ENCODE measurements around the gene ARHGEF9. TPM values are rescaled to one million over a fixed set of nuclear protein-coding genes. Genes with fewer than 3 reads are reported as not detected.

Gene ARHGEF9
- total and polyA plus RNA-seq, 10 of the 15 experiments (the other 5 are each of a cell fraction or from before 2014, with no cell fraction given) = 3.2 to 25.2 (median 14.3) TPM

GRCh38 chrX:63817696-63818095, 32.7 kb upstream of the ARHGEF9 start:
- DNase-seq (ENCODE audit: low read depth, low spot score) (no peak), FAIRE-seq (no peak), ATAC-seq (no peak)
- Histone ChIP-seq H3K79me2 (ENCODE audit: control insufficient read depth, insufficient read depth, low read length) (no peaks in the 10 kb centered on the region), H2AFZ (ENCODE audit: control insufficient read depth, low read depth, low read length) (no peak overlapping the region), H3K4me2 (ENCODE audit: control insufficient read depth, insufficient read depth) (no peak overlapping the region), H3K27ac (ENCODE audit: control insufficient read depth, insufficient read depth) (no peak overlapping the region), H3K4me1 (ENCODE audit: control insufficient read depth, insufficient read depth, low read length) (no peaks in the 10 kb centered on the region), H3K4me3 (no peak overlapping the region), H3K27me3 (replicated peaks in 1 of 2; ENCODE audit: control insufficient read depth in 2 of 2, insufficient read depth in 2 of 2, low read length in 1 of 2) (no peaks in the 10 kb centered on the region), H4K20me1 (ENCODE audit: control insufficient read depth, insufficient read depth) (no peaks in the 10 kb centered on the region), H3K9me3 (replicated peaks; ENCODE audit: control insufficient read depth, insufficient read depth, low read length) (no peaks in the 10 kb centered on the region), H3K36me3 (ENCODE audit: control insufficient read depth in 2 of 2, insufficient read depth in 2 of 2, low read length in 1 of 2) (no peaks in the 10 kb centered on the region), H3K9ac (ENCODE audit: control insufficient read depth, insufficient read depth, low read length) (no peak overlapping the region)
- 21% methylated on average over 4 of the region's 4 CpGs for WGBS (ENCODE audit: insufficient coverage, insufficient replicate concordance, low lambda C conversion rate, missing lambda C conversion rate)
- ChIA-PET POLR2A (no interaction called here), RAD21 (ENCODE audit: unreplicated experiment) (no interaction called here), SMC1A (ENCODE audit: uncharacterized antibody, unreplicated experiment) (no interaction called here), CTCF (no interaction called here)
- intact Hi-C loops (cut with micrococcal nuclease; ENCODE audit: unreplicated experiment) (no loop called here), in situ Hi-C loops (cut with MboI) (no loop called here)
- no TSS peak for BruUV-seq (replicated peaks)
- TF ChIP-seq, protein P1, sequence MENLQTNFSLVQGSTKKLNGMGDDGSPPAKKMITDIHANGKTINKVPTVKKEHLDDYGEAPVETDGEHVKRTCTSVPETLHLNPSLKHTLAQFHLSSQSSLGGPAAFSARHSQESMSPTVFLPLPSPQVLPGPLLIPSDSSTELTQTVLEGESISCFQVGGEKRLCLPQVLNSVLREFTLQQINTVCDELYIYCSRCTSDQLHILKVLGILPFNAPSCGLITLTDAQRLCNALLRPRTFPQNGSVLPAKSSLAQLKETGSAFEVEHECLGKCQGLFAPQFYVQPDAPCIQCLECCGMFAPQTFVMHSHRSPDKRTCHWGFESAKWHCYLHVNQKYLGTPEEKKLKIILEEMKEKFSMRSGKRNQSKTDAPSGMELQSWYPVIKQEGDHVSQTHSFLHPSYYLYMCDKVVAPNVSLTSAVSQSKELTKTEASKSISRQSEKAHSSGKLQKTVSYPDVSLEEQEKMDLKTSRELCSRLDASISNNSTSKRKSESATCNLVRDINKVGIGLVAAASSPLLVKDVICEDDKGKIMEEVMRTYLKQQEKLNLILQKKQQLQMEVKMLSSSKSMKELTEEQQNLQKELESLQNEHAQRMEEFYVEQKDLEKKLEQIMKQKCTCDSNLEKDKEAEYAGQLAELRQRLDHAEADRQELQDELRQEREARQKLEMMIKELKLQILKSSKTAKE (IDR thresholded peaks at IDR 0.05; ENCODE audit: low read depth, poor library complexity, severe bottlenecking) = no peak
- no peak for TF ChIP-seq STAT3 (IDR thresholded peaks at IDR 0.05; ENCODE audit: low read depth, low read length)
- TF ChIP-seq, protein P2, sequence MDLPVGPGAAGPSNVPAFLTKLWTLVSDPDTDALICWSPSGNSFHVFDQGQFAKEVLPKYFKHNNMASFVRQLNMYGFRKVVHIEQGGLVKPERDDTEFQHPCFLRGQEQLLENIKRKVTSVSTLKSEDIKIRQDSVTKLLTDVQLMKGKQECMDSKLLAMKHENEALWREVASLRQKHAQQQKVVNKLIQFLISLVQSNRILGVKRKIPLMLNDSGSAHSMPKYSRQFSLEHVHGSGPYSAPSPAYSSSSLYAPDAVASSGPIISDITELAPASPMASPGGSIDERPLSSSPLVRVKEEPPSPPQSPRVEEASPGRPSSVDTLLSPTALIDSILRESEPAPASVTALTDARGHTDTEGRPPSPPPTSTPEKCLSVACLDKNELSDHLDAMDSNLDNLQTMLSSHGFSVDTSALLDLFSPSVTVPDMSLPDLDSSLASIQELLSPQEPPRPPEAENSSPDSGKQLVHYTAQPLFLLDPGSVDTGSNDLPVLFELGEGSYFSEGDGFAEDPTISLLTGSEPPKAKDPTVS (IDR thresholded peaks at IDR 0.05; ENCODE audit: low read depth, low read length) = no peak
- no peak for TF ChIP-seq SMARCA5 (IDR thresholded peaks at IDR 0.05)
- TF ChIP-seq PRDM15 (CRISPR knock-in tag; IDR thresholded peaks at IDR 0.05) = no peak
- TF ChIP-seq CUX1 (IDR thresholded peaks at IDR 0.05; ENCODE audit: insufficient replicate concordance, low read depth, low read length) = no peak
- TF ChIP-seq, protein P3, sequence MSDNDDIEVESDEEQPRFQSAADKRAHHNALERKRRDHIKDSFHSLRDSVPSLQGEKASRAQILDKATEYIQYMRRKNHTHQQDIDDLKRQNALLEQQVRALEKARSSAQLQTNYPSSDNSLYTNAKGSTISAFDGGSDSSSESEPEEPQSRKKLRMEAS (IDR thresholded peaks at IDR 0.05; ENCODE audit: low read depth, low read length) = no peak
- TF ChIP-seq NFYA (IDR thresholded peaks at IDR 0.05; ENCODE audit: borderline replicate concordance, low read depth, low read length) = no peak
- TF ChIP-seq IKZF2 (IDR thresholded peaks at IDR 0.05) = no peak
- no peak for TF ChIP-seq IKZF1 (conservative IDR thresholded peaks at IDR 0.05)
- no peak for TF ChIP-seq PAX5 (IDR thresholded peaks at IDR 0.05; ENCODE audit: borderline replicate concordance, low read depth, low read length)
